ENCODE measurements around the gene PTGIR.
A peak's percentile ranks its signal among the peaks of the same experiment; 100 is the strongest.

PTGIR gene, protein sequence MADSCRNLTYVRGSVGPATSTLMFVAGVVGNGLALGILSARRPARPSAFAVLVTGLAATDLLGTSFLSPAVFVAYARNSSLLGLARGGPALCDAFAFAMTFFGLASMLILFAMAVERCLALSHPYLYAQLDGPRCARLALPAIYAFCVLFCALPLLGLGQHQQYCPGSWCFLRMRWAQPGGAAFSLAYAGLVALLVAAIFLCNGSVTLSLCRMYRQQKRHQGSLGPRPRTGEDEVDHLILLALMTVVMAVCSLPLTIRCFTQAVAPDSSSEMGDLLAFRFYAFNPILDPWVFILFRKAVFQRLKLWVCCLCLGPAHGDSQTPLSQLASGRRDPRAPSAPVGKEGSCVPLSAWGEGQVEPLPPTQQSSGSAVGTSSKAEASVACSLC

GRCh38 chr19:46624958-46625661 lies at the start of gene PTGIR:
TSS of gene PTGIR (minus strand) at chr19:46625089. CDS start at chr19:46624225, 864 bp downstream.
- peaks cover 35% of the 10 kb centered on the region for H3K27me3 Mint-ChIP-seq
- H3K36me3 Mint-ChIP-seq (ENCODE audit: insufficient read depth): peaks cover 1% of the 10 kb centered on the region
- H3K27ac Mint-ChIP-seq (ENCODE audit: low read depth): no peak within 1 kb of the TSS
- H3K4me3 Mint-ChIP-seq: no peak within 1 kb of the TSS
- no peak for DNase-seq (ENCODE audit: low spot score in 2 of 2)
- no peaks in the 10 kb centered on the region for H3K4me1 Mint-ChIP-seq
- H3K9me3 Mint-ChIP-seq: no peaks in the 10 kb centered on the region
- no peak for ATAC-seq (replicated peaks; ENCODE audit: extremely low read depth, poor library complexity, severe bottlenecking)

DNA sequence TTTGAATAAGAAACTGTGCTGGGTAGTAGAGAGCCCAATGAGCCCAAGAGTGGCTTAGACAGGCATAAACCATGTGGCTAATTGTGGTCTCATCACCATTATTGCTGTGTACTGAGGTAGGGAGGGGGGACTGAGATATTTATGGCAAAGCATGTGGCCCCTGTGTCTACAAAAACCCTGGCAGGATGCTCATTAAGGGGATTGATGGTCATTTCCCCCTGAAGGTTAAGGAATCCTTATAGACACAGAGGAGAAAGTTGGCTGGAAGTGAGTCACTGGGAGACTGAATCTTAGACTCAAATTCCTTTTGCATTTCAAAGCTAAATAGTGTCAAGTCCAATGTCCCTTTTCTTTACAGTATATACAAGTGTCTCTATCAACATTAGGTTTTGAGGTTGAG lies 45.9 kb upstream of the PTGIR start:
- no peak overlapping the region for H3K4me3 Mint-ChIP-seq
- no peak overlapping the region for H3K27ac Mint-ChIP-seq (ENCODE audit: low read depth)
- H3K27me3 Mint-ChIP-seq: no peaks in the 10 kb centered on the region
- DNase-seq (ENCODE audit: low spot score in 2 of 2) (no peak), ATAC-seq (replicated peaks; ENCODE audit: extremely low read depth, poor library complexity, severe bottlenecking) (no peak)
- H3K36me3 Mint-ChIP-seq (ENCODE audit: insufficient read depth): peaks cover 22% of the 10 kb centered on the region
- no peaks in the 10 kb centered on the region for H3K4me1 Mint-ChIP-seq
- H3K9me3 Mint-ChIP-seq: no peaks in the 10 kb centered on the region

DNA sequence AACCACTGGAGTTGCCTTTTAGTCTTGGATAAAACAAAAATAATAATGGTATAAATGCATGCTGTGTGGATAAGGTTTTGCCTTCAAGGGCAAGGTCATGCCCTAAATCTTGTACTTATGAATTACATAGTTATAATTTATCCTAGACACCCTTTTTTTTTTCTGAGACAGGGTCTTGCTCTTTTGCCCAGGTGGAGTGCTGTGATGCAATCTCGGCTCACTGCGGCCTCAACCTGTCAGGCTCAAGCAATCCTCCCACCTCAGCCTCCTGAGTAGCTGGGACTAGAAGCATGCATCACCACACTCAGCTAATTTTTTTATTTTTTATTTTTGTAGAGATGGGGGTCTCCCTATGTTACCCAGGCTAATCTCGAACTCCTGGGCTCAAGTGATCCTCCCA lies 43.8 kb upstream of the PTGIR start:
- peaks cover 8% of the 10 kb centered on the region for H3K36me3 Mint-ChIP-seq (ENCODE audit: insufficient read depth)
- H3K4me1 Mint-ChIP-seq: no peaks in the 10 kb centered on the region
- no peak for ATAC-seq (replicated peaks; ENCODE audit: extremely low read depth, poor library complexity, severe bottlenecking)
- no peaks in the 10 kb centered on the region for H3K9me3 Mint-ChIP-seq
- H3K4me3 Mint-ChIP-seq: no peak overlapping the region
- no peak overlapping the region for H3K27ac Mint-ChIP-seq (ENCODE audit: low read depth)
- H3K27me3 Mint-ChIP-seq: no peaks in the 10 kb centered on the region
- DNase-seq (ENCODE audit: low spot score in 2 of 2): no peak

DNA sequence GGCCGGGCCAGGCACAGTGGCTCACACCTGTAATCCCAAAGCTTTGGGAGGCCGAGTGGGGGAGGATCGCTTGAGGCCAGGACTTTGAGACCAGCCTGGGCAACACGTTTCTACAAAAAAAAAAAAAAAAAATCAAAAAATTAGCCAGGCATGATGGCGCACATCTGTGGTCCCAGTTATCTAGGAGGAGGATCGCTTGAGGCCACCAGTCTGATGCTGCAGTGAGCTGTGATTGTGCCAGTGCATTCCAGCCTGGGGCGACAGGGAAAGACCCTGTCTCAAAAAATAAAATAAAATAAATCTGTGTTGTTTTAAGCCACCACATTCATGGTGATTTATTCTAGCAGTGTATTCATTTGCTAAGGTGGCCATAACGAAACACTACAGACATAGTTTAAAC lies 40.2 kb upstream of the PTGIR start:
- ATAC-seq (replicated peaks; ENCODE audit: extremely low read depth, poor library complexity, severe bottlenecking) (no peak), DNase-seq (ENCODE audit: low spot score in 2 of 2) (no peak)
- Mint-ChIP-seq H3K4me1 (peaks cover 15% of the 10 kb centered on the region), H3K27ac (ENCODE audit: low read depth) (no peak overlapping the region), H3K27me3 (peaks cover 2% of the 10 kb centered on the region), H3K4me3 (no peak overlapping the region), H3K36me3 (ENCODE audit: insufficient read depth) (peaks cover 3% of the 10 kb centered on the region), H3K9me3 (no peaks in the 10 kb centered on the region)

- H3K9me3 Mint-ChIP-seq: no peaks in the 10 kb centered on the region
- ATAC-seq (replicated peaks; ENCODE audit: extremely low read depth, poor library complexity, severe bottlenecking) (peak; percentile 50), DNase-seq (ENCODE audit: low spot score in 2 of 2) (peak; percentile 55 to 63)
- peaks cover 26% of the 10 kb centered on the region for H3K27me3 Mint-ChIP-seq
- peaks cover 3% of the 10 kb centered on the region for H3K36me3 Mint-ChIP-seq (ENCODE audit: insufficient read depth)
- peak overlapping the region; percentile 69 for H3K27ac Mint-ChIP-seq (ENCODE audit: low read depth)
- peak overlapping the region; percentile 76 for H3K4me3 Mint-ChIP-seq
- H3K4me1 Mint-ChIP-seq: peaks cover 22% of the 10 kb centered on the region
Measured at GRCh38 chr19:46661735-46662592, 37.1 kb upstream of the PTGIR start.

- H3K27me3 Mint-ChIP-seq: peaks cover 34% of the 10 kb centered on the region
- DNase-seq (ENCODE audit: low spot score in 2 of 2) (peak; percentile 99), ATAC-seq (replicated peaks; ENCODE audit: extremely low read depth, poor library complexity, severe bottlenecking) (peak; percentile 87)
- H3K4me1 Mint-ChIP-seq: peaks cover 22% of the 10 kb centered on the region
- peak within 1 kb of the TSS; percentile 69 for H3K27ac Mint-ChIP-seq (ENCODE audit: low read depth)
- H3K9me3 Mint-ChIP-seq: no peaks in the 10 kb centered on the region
- peak within 1 kb of the TSS; percentile 76 for H3K4me3 Mint-ChIP-seq
- peaks cover 3% of the 10 kb centered on the region for H3K36me3 Mint-ChIP-seq (ENCODE audit: insufficient read depth)
Measured at GRCh38 chr19:46661020-46661731, 36.3 kb upstream of the PTGIR start, which contains the start of gene DACT3. TSS of gene DACT3 (minus strand) at chr19:46661182. CDS start at chr19:46661064, 118 bp downstream.

GRCh38 chr19:46660551-46661019 lies 35.7 kb upstream of the PTGIR start:
- H3K36me3 Mint-ChIP-seq (ENCODE audit: insufficient read depth): peaks cover 3% of the 10 kb centered on the region
- peak overlapping the region; percentile 69 for H3K27ac Mint-ChIP-seq (ENCODE audit: low read depth)
- H3K9me3 Mint-ChIP-seq: no peaks in the 10 kb centered on the region
- peaks cover 22% of the 10 kb centered on the region for H3K4me1 Mint-ChIP-seq
- DNase-seq (ENCODE audit: low spot score in 2 of 2): no peak
- H3K4me3 Mint-ChIP-seq: peak overlapping the region; percentile 76
- H3K27me3 Mint-ChIP-seq: peaks cover 34% of the 10 kb centered on the region
- no peak for ATAC-seq (replicated peaks; ENCODE audit: extremely low read depth, poor library complexity, severe bottlenecking)

DNA sequence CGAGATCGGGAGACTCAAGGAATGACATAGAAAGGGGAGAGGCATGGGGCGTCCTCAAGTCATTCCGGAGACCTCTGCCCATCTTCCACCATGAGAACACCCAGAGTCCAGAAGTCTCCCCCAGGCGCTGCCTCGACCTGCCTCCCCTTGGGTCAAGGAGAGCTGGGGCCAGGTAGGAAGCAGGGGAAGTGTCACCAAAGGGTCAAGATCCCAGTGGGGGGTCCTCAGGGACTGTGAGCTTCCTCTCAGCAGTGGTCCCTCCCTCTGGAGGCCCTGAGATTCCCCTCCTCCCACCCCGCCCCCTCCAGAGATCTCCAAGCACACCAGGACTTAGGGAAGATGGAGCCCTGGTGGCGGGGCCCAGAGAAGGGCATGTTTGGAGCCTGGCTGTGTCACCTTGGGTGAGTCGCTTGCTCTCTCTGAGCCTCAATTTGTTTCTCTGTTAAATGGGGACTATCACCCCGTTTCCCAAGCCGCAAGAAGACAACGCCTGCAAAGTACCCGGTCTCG lies 35.2 kb upstream of the PTGIR start:
- Mint-ChIP-seq H3K4me1 (peaks cover 22% of the 10 kb centered on the region), H3K9me3 (no peaks in the 10 kb centered on the region)

DNA sequence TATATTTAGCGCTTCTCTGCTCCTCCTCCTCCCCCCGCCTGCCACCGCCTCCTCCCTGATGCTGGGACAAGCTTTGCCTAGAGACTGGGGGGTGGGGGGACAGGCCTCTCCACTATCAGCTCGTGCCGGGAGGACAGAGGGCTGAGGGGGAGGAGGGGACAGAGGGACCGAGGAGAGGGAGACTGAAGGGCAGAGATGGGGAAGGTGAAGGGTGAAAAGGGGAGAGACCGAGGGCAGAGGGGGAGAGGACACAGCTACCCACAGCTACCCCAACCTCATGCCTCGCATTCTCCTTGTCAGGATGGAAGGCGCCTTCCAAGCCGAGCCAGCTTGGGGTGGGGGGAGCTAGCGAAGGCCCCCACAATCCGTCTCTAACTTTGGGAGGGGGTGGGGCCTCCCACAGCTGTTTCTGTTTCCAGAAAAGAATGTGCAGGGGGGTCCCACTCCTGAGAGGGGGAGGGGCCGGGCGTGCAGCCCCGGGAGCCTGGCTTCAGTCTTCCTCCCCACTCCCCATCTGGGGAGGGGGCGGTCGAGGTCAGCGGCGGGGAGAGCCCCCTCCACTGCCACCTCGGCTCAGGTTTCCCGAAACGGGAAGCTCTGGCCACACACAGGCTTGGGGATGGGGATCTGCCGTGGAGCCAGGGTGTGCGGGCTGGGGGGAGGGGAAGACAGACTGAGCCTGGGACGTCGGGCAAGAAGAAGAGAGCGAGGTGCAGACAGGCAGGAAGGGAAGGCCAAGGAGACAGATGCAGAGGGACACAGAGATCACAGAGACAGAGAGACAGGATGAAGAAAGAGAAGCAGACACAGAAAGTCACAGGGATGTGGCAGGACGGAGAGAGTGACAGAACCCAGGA lies 34.5 kb upstream of the PTGIR start:
- peaks cover 3% of the 10 kb centered on the region for H3K36me3 Mint-ChIP-seq (ENCODE audit: insufficient read depth)
- no peaks in the 10 kb centered on the region for H3K9me3 Mint-ChIP-seq
- DNase-seq (ENCODE audit: low spot score in 2 of 2): no peak
- peak overlapping the region; percentile 76 for H3K4me3 Mint-ChIP-seq
- peaks cover 22% of the 10 kb centered on the region for H3K4me1 Mint-ChIP-seq
- no peak overlapping the region for H3K27ac Mint-ChIP-seq (ENCODE audit: low read depth)
- ATAC-seq (replicated peaks; ENCODE audit: extremely low read depth, poor library complexity, severe bottlenecking): no peak
- peaks cover 46% of the 10 kb centered on the region for H3K27me3 Mint-ChIP-seq

More for the DNA sequence above, 35.2 kb upstream of the PTGIR start:
- DNase-seq (ENCODE audit: low spot score in 2 of 2) (no peak), ATAC-seq (replicated peaks; ENCODE audit: extremely low read depth, poor library complexity, severe bottlenecking) (no peak)
- no peak overlapping the region for H3K27ac Mint-ChIP-seq (ENCODE audit: low read depth)
- peaks cover 39% of the 10 kb centered on the region for H3K27me3 Mint-ChIP-seq
- H3K4me3 Mint-ChIP-seq: peak overlapping the region; percentile 76
- H3K36me3 Mint-ChIP-seq (ENCODE audit: insufficient read depth): peaks cover 3% of the 10 kb centered on the region

DNA sequence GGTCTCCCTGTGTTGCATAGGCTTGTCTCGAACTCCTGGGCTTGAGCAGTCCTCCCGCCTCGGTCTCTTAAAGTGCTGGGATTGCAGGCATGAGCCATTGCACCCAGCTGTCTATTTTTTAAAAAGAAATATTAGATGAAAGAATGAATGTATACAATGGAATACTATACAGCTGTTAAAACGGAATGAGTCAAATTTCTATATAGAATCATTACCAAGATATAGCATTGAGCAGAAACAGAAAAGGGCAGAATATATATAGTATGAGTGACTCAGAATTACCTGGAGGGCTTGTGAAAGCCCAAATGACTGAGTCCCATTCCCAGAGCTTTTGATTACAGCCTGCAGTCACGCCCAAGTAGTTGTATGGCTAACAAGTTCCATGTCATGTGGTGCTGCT lies 31.7 kb upstream of the PTGIR start:
- Mint-ChIP-seq H3K4me1 (peaks cover 15% of the 10 kb centered on the region), H3K27ac (ENCODE audit: low read depth) (no peak overlapping the region), H3K9me3 (no peaks in the 10 kb centered on the region), H3K36me3 (ENCODE audit: insufficient read depth) (peaks cover 3% of the 10 kb centered on the region), H3K27me3 (peaks cover 70% of the 10 kb centered on the region), H3K4me3 (no peak overlapping the region)
- no peak for DNase-seq (ENCODE audit: low spot score in 2 of 2)
- ATAC-seq (replicated peaks; ENCODE audit: extremely low read depth, poor library complexity, severe bottlenecking): no peak

GRCh38 chr19:46654621-46655152 lies 29.8 kb upstream of the PTGIR start:
- Mint-ChIP-seq H3K4me3 (no peak overlapping the region), H3K27ac (ENCODE audit: low read depth) (no peak overlapping the region), H3K4me1 (peaks cover 3% of the 10 kb centered on the region), H3K27me3 (peaks cover 83% of the 10 kb centered on the region), H3K36me3 (ENCODE audit: insufficient read depth) (no peaks in the 10 kb centered on the region), H3K9me3 (no peaks in the 10 kb centered on the region)
- ATAC-seq (replicated peaks; ENCODE audit: extremely low read depth, poor library complexity, severe bottlenecking) (no peak), DNase-seq (ENCODE audit: low spot score in 2 of 2) (no peak)

Data from central memory CD8-positive, alpha-beta T cell (primary cell).